ENCODE data around the gene TBC1D1. TPM values are rescaled to one million over a fixed set of nuclear protein-coding genes. Genes with fewer than 3 reads are reported as not detected.

The TBC1D1 gene
- total RNA-seq, 1 donor = 59.9 TPM

DNA sequence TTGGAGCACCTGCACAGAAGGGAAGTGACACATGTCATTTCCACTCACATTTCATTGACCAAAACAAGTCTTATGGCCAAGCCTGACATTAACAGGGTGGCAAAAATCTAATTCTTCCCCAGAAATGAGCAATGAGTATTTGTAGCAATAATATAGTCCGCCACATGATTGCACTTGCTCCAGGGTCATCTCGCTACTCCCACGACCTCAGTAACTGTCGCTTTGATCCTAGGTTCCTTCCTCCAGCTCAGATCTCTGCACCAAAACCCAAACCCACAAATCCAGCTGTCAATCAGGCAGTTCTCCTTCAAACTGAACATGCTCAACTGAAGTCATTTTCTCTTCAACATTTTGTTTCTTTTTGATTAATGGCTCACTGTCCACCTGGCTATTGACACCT, 44.1 kb downstream of the TBC1D1 start:
- DNase-seq (ENCODE audit: low read depth) = no peak
- H3K4me3 ChIP-seq (ENCODE audit: low read depth, low read length) = no peak overlapping the region
- TF ChIP-seq CTCF (IDR thresholded peaks at IDR 0.05; ENCODE audit: insufficient read depth, low read length) = no peak

DNA sequence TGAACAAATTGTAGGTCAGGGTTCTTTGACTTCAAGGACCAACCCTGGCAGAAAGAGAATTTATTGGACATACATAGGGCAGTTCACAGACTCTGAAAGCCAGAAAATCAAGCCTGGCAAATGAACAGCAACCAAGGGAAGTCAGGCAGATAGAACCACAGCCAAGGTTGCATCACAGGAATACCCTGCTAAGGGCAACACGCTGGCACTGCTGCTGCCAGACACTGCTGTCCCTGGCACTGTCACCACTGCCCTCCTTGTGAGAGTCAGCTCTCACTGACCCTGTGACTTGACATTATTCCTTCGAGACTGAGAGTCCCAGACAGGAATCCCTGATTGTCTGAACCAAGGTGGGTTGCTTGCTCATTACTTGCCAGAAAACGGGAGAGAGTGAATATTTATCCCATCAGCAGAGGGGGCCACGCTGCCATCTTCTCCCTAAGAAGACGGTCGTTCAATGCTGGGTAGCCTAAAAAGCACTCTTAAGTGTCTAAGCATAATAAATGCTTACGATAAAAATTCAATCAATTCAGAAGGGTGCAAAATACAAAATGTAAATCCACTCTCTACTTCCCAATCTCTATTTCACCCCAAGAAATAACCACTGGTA, 46.1 kb downstream of the TBC1D1 start:
- DNase-seq (ENCODE audit: low read depth) = no peak
- no peak overlapping the region for H3K4me3 ChIP-seq (ENCODE audit: low read depth, low read length)
- TF ChIP-seq CTCF (IDR thresholded peaks at IDR 0.05; ENCODE audit: insufficient read depth, low read length) = no peak

DNA sequence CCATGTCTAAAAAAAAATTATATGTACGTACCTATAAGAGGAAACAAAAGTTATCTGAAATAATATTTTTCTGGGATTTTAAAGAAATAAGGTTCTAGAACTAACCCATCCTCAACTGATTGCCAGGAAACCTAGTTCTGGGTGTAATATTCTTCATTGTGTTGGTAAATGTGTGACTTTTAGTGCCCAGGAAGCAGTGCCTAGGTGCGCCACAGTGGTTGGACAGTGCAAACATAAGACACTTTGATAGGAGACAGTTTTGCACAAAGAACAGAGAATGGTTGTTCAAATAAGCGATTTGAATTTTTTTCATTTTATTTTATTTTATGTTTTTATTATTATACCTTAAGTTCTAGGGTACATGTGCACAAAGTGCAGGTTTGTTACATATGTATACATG, 47.3 kb downstream of the TBC1D1 start:
- no peak for TF ChIP-seq CTCF (IDR thresholded peaks at IDR 0.05; ENCODE audit: insufficient read depth, low read length)
- DNase-seq (ENCODE audit: low read depth) = no peak
- no peak overlapping the region for H3K4me3 ChIP-seq (ENCODE audit: low read depth, low read length)

DNA sequence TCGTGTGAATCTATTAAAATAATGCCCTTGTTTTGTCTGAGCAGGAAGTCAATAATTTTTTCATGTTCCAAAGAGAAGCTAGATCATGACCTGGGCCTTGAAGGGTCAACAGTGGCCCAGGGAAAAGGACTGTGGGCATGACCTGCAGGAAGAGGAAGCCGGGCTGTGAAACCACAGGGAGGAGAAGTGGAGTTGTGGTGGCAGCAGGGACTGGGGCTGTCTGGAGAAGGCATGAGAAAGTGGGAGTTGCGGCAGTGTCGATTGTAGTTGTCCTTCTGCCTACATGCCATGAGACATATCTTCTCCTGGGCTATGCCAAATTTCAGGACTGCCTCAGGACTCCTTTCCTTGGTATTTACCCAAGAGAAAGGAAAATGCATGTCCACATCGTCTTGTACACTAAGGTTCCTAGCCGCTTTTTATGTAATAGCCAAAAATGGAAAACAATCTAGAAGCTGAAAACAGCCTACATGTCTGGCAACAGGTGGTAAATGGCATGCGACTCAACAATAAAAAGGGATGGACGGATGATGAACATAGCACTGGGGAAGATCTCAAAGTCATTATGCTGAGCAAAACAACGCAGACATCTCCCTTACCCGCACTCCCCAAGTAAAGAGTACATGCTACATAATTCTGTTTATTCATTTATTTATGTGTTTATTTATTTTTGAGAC, 55.8 kb downstream of the TBC1D1 start:
- no peak overlapping the region for H3K4me3 ChIP-seq (ENCODE audit: low read depth, low read length)
- TF ChIP-seq CTCF (IDR thresholded peaks at IDR 0.05; ENCODE audit: insufficient read depth, low read length) = no peak
- DNase-seq (ENCODE audit: low read depth) = no peak

- TF ChIP-seq CTCF (IDR thresholded peaks at IDR 0.05; ENCODE audit: insufficient read depth, low read length) = no peak
- no peak for DNase-seq (ENCODE audit: low read depth)
- no peak overlapping the region for H3K4me3 ChIP-seq (ENCODE audit: low read depth, low read length)
These were observed 57.7 kb downstream of the TBC1D1 start for GRCh38 chr4:37948542-37948941.

DNA sequence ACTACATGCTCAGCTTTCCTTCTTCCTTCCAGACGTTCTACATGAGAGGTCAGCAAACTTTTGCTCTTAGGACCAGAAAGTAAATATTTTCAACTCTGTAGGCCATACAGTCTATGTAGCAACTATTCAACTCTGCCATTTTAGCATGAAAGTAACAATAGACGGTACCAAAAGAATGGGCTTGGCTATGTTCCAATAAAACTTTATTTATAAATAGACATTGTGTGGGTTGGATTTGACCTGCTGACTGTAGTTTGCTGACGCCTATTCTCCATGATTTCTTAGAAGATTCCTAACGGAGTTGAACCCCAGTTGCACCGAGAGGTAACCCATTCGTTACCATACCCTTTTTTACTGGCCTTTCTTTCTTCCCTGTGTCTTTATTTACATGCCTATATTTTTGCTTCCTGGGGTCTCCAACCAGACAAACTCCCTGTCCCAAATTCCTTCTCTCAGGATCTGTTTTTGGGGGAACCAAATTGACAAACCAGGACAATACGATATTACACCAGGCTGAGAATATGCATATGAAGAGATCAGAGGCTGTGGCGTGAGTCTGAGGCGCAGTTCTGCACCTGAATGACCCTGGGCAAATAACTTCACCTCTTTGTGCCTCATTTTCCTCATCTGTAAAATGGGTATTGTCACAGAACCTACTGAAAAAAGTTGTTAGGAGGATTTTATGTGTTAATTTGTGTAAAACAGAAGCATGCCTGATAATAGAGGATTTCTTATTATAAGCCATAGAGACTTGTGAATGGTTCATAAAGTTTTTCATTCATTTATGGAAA, 58.9 kb downstream of the TBC1D1 start:
- DNase-seq (ENCODE audit: low read depth) = no peak
- TF ChIP-seq CTCF (IDR thresholded peaks at IDR 0.05; ENCODE audit: insufficient read depth, low read length) = no peak
- H3K4me3 ChIP-seq (ENCODE audit: low read depth, low read length) = no peak overlapping the region

Data from fibroblast of the aortic adventitia (primary cell).